GM06990 (cell line): ENCODE results near the gene PRR14.
"Not testable (repeated sequence)": the region's sequence is repeated elsewhere in the genome, so short reads cannot be mapped to it uniquely, and the experiment has no call there.

Source experiments
- DNase-seq: peaks from one replicate; pipeline ENCODE4 v3.0.0-alpha.2; 2011; ENCODE audit not compliant: insufficient read length; ENCODE audit errors: extremely low read depth
- H3K27me3 ChIP-seq: replicated peaks from 2 replicates; pipeline ENCODE4 v1.6.0; 2011; ENCODE audit warnings: low read length; ENCODE audit not compliant: control insufficient read depth, insufficient read depth
- H3K36me3 ChIP-seq: 2 replicates; pipeline ENCODE4 v1.5.1; 2011; ENCODE audit warnings: low read length; ENCODE audit not compliant: control insufficient read depth, insufficient read depth
- H3K4me3 ChIP-seq: replicated peaks from 2 replicates; pipeline ENCODE4 v1.5.1; 2011; ENCODE audit warnings: low read depth, mild to moderate bottlenecking, control low read depth, low read length
- CTCF ChIP-seq: IDR thresholded peaks from 2 replicates; pipeline ENCODE4 v1.5.1; 2011; ENCODE audit warnings: low read length, control low read depth, mild to moderate bottlenecking, inconsistent platforms; ENCODE audit not compliant: insufficient read depth, poor library complexity, severe bottlenecking

Gene PRR14

GRCh38 chr16:30626236-30626635, 24.5 kb upstream of the PRR14 start:
- TF ChIP-seq CTCF: no peak
- no peaks in the 10 kb centered on the region for H3K36me3 ChIP-seq
- DNase-seq: no peak

GRCh38 chr16:30628628-30629540, 21.9 kb upstream of the PRR14 start:
- DNase-seq: peak; percentile 29
- Histone ChIP-seq H3K27me3 (no peaks in the 10 kb centered on the region), H3K36me3 (no peaks in the 10 kb centered on the region), H3K4me3 (peak overlapping the region; percentile 38)
- peak; percentile 97 for TF ChIP-seq CTCF

More at GRCh38 chr16:30626236-30626635, 24.5 kb upstream of the PRR14 start:
- no peak overlapping the region for H3K4me3 ChIP-seq
- no peaks in the 10 kb centered on the region; the same call in 1 of the 2 replicates for H3K27me3 ChIP-seq

GRCh38 chr16:30632454-30632853, 18.3 kb upstream of the PRR14 start:
- H3K27me3 ChIP-seq, H3K4me3 ChIP-seq, H3K36me3 ChIP-seq, DNase-seq: not testable (repeated sequence)

GRCh38 chr16:30633526-30633925, 17.2 kb upstream of the PRR14 start:
- H3K4me3 ChIP-seq: peak overlapping the region; percentile 76
- no peaks in the 10 kb centered on the region for H3K36me3 ChIP-seq
- TF ChIP-seq CTCF: no peak
- no peaks in the 10 kb centered on the region for H3K27me3 ChIP-seq
- DNase-seq: no peak

DNA sequence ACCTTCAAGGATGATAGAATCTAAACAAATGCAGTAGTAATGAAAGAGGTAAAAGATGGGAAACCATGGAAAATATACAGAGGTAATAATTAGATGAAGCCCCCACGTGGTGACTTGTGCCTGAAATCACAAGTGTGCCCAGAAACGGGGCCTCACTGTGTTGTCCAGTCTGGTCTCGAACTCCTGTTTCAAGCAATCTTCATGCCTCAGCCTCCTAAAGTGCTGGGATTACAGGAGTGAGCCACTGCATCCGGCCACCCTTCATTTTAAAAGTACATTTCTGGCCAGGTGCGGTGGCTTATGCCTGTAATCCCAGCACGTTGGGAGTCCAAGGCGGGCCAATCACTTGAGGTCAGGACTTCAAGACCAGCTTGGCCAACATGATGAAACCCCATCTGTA, 14.2 kb upstream of the PRR14 start:
- H3K36me3 ChIP-seq: no peaks in the 10 kb centered on the region
- H3K4me3 ChIP-seq: no peak overlapping the region
- DNase-seq: no peak
- TF ChIP-seq CTCF: no peak
- no peaks in the 10 kb centered on the region for H3K27me3 ChIP-seq

DNA sequence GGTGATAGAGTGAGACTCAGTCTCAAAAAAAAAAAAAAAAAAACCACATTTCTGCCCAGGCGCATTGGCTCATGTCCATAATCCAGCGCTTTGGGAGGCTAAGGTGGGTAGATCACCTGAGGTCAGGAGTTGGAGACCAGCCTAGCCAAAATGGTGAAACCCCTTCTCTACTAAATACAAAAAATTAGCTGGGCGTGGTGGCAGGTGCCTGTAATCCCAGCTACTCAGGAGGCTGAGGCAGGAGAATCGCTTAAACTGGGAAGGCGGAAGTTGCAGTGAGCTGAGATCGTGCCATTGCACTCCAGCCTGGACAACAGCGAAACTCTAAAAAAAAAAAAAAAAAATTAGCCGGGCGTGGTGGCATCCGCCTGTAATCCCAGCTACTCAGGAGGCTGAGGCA, 13.6 kb upstream of the PRR14 start:
- not testable (repeated sequence) for H3K27me3 ChIP-seq, H3K4me3 ChIP-seq, DNase-seq, H3K36me3 ChIP-seq
